ENCODE measurements around the gene RPL28. TPM values are rescaled to one million over a fixed set of nuclear protein-coding genes. Genes with fewer than 3 reads are reported as not detected.

RPL28 gene
- total RNA-seq, 2 donors from 2014 or later, result 113 to 268 TPM

DNA sequence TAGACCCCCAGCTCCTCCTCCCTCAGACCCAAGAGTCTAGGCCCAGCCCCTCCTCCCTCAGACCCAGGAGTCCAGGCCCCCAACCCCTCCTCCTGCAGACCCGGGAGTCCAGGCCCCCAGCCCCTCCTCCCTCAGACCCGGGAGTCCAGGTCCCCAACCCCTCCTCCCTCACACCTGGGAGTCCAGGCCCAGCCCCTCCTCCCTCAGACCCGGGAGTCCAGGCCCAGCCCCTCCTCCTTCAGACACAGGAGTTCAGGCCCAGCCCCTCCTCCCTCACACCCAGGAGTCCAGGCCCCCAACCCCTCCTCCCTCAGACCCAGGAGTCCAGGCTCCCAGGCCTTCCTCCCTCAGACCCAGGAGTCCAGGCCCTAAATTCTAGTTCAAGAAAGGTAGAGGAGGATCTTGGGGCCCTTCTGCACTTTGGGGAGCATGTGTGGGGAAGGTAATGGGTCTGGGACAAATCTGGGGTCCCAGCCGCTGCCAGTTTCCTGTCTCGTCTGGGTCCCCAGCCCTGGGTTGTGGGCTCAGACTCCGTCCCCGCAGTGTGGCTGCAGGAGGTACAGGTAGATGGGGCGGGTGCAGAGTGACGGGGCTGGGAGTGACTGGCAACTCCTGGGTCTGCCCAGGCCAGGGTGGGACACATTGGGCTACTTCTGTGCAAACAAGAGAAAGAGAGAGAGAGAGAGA lies 12.3 kb upstream of the RPL28 start:
- H3K4me1 ChIP-seq, result peaks cover 29% of the 10 kb centered on the region
- intact Hi-C loops (cut with DNase I), result no loop called here
- WGBS, 2 donors, result 28 to 41% methylated on average over 6 to 7 of the region's 9 CpGs
- H3K27me3 ChIP-seq, result peaks cover 0 to 33% of the 10 kb centered on the region in 2 donors
- ATAC-seq, result peak; percentile 8
- no peaks in the 10 kb centered on the region for H3K9me3 ChIP-seq
- H3K36me3 ChIP-seq (replicated peaks in 1 of 2; ENCODE audit: insufficient read depth in 1 of 2, low read depth in 2 of 2), result no peaks in the 10 kb centered on the region
- no peak overlapping the region for H3K27ac ChIP-seq
- H3K4me3 ChIP-seq, result no peak overlapping the region
- DNase-seq, result no peak
- no peak for TF ChIP-seq POLR2A (IDR thresholded peaks at IDR 0.05)
- TF ChIP-seq, protein P1, sequence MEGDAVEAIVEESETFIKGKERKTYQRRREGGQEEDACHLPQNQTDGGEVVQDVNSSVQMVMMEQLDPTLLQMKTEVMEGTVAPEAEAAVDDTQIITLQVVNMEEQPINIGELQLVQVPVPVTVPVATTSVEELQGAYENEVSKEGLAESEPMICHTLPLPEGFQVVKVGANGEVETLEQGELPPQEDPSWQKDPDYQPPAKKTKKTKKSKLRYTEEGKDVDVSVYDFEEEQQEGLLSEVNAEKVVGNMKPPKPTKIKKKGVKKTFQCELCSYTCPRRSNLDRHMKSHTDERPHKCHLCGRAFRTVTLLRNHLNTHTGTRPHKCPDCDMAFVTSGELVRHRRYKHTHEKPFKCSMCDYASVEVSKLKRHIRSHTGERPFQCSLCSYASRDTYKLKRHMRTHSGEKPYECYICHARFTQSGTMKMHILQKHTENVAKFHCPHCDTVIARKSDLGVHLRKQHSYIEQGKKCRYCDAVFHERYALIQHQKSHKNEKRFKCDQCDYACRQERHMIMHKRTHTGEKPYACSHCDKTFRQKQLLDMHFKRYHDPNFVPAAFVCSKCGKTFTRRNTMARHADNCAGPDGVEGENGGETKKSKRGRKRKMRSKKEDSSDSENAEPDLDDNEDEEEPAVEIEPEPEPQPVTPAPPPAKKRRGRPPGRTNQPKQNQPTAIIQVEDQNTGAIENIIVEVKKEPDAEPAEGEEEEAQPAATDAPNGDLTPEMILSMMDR (IDR thresholded peaks at IDR 0.05), result no peak

DNA sequence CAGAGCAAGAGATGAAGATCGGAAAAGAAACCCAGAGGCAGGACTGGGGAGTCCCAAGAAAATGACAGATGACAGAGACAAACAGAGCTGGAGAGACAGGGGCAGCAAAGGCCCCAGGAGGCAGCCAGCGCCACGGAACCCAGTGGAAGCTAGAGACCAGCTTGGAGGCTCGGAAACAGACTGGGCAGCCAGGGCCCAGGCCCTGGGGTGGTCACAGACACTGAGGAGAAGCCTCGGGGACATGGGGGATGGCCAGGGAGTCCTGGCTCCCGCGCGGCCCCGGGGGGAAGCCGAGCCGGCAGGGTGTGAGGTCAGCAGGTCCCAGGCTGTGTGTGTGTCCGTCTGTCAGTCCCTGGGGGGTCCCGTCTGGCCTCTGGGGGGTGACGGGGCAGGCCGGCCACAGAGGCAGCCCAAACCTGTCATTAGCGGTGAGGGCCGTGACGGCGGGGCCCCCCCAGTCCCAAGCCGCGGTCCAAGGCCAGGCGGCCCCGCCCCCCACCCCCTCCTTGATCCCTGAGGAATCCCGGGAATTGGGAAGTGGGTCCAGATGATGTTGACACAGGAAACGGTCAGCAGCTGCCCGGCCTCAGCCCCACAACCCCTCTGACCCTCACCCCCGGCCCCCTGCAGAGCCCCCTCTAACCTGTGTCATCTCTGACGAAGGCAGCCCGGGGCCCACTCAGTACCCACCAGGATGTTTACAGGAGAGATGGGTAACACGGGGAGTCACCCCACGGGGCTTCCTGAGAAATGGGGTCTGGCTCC lies 11.6 kb upstream of the RPL28 start:
- TF ChIP-seq POLR2A (IDR thresholded peaks at IDR 0.05), result no peak
- TF ChIP-seq, protein P1 (IDR thresholded peaks at IDR 0.05), result no peak
- Histone ChIP-seq H3K27me3 (peaks cover 0 to 28% of the 10 kb centered on the region in 2 donors), H3K9me3 (no peaks in the 10 kb centered on the region), H3K27ac (no peak overlapping the region), H3K36me3 (replicated peaks in 1 of 2; ENCODE audit: insufficient read depth in 1 of 2, low read depth in 2 of 2) (no peaks in the 10 kb centered on the region), H3K4me3 (no peak overlapping the region), H3K4me1 (peaks cover 22% of the 10 kb centered on the region)
- intact Hi-C loops (cut with DNase I), result no loop called here
- WGBS, 2 donors, result 8 to 17% methylated on average over 5 to 23 of the region's 31 CpGs
- no peak for DNase-seq
- peak; percentile 39 for ATAC-seq

DNA sequence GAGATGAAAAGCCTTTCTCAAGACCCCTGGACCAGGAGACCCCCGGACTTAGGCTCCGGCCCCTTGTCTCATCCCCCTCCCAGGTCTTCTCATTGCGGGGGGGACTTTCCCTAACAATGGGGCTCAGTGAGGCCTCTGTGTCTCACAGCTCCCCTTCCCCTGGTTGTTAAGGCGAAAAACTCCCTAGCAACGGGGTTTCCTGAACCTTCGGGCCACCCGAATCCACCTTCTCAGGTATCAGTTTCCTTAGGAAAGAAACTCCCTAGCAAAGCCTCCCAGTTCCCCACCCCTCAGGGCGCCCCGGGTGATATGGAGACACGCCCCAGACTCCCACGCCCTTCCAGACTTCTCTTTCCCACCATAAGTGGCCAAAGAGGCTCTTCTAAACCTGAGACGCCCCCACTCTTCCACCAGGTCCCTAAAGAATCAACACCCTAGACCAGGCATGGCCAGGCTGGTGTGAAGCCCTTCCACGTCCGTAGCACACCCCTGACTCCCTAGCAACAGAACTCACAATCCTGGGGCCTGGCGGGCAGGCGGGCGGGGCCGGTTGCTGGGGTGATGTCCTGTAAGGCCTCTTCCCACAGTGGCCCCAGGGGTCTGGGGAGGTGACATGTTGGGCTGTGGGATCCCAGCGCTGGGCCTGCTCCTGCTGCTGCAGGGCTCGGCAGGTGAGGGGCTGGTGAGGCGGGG lies 9.3 kb upstream of the RPL28 start, which contains the start of gene TMEM190:
TSS of gene TMEM190 (plus strand) at position 586 of the 693 bp plus-strand sequence. CDS start at position 614, 28 bp downstream.
- DNase-seq, result no peak
- peaks cover 0 to 19% of the 10 kb centered on the region in 2 donors for H3K27me3 ChIP-seq
- intact Hi-C loops (cut with DNase I), result no loop called here

DNA sequence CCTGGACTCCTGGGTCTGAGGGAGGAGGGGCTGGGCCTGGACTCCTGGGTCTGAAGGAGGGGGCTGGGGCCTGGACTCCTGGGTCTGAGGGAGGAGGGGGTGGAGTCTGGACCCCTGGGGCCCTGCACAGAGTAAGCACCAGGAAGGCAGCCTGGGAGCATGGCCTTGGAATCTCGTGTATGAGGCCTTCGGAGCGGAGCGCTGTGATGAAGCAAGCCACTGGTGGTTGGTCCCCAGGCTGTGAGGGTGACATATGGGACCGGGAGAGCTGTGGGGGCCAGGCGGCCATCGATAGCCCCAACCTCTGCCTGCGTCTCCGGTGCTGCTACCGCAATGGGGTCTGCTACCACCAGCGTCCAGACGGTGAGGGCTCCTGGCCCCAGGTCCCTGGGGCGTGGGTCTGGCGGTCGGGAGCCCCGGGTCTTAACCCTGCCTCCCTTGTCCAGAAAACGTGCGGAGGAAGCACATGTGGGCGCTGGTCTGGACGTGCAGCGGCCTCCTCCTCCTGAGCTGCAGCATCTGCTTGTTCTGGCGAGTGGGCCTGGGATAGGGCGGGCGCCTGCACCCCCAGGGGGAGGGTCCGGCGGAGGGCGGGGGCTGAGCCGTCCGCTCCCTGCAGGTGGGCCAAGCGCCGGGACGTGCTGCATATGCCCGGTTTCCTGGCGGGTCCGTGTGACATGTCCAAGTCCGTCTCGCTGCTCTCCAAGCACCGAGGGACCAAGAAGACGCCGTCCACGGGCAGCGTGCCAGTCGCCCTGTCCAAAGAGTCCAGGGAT lies 8.2 kb upstream of the RPL28 start:
- Histone ChIP-seq H3K4me3 (no peak overlapping the region), H3K9me3 (no peaks in the 10 kb centered on the region), H3K27ac (no peak overlapping the region), H3K27me3 (peaks cover 0 to 14% of the 10 kb centered on the region in 2 donors), H3K4me1 (peaks cover 22% of the 10 kb centered on the region), H3K36me3 (replicated peaks in 1 of 2; ENCODE audit: insufficient read depth in 1 of 2, low read depth in 2 of 2) (no peaks in the 10 kb centered on the region)
- no peak for DNase-seq
- ATAC-seq, result no peak
- no peak for TF ChIP-seq POLR2A (IDR thresholded peaks at IDR 0.05)
- TF ChIP-seq, protein P1 (IDR thresholded peaks at IDR 0.05), result no peak
- 27 to 29% methylated on average over 17 to 43 of the region's 43 CpGs for WGBS, 2 donors
- intact Hi-C loops (cut with DNase I), result no loop called here

More for the DNA sequence above, 9.3 kb upstream of the RPL28 start, which contains the start of gene TMEM190:
- Histone ChIP-seq H3K27ac (no peak within 1 kb of the TSS), H3K4me1 (peaks cover 14% of the 10 kb centered on the region), H3K9me3 (no peaks in the 10 kb centered on the region), H3K4me3 (no peak within 1 kb of the TSS), H3K36me3 (replicated peaks in 1 of 2; ENCODE audit: insufficient read depth in 1 of 2, low read depth in 2 of 2) (no peaks in the 10 kb centered on the region)
- WGBS, 2 donors, result 16 to 17% methylated on average over 11 to 16 of the region's 21 CpGs
- no peak for ATAC-seq
- no peak for TF ChIP-seq POLR2A (IDR thresholded peaks at IDR 0.05)
- TF ChIP-seq, protein P1 (IDR thresholded peaks at IDR 0.05), result no peak
